Suprapubic skin (tissue), 4 donors: ENCODE data around the gene NPIPB2.

ENCODE experiments used
- CTCF ChIP-seq, 2 donors: fragments of 200-600 bp in 1 of 2; fragments of 450-650 bp in 1 of 2; sonication (generic) in 1 of 2; IDR thresholded peaks; one replicate each; pipeline ENCODE4 v1.5.1; 2016 to 2019; ENCODE audit warnings: antibody characterized with exemption in 2 of 2, mild to moderate bottlenecking in 1 of 2, moderate library complexity in 1 of 2
- EP300 ChIP-seq: sonication (generic); formaldehyde crosslinking; IDR thresholded peaks from one replicate; pipeline ENCODE4 v1.6.1; 2017; ENCODE audit warnings: antibody characterized with exemption
- POLR2A ChIP-seq, 2 donors: fragments of 450-650 bp; IDR thresholded peaks; one replicate each; pipeline ENCODE4 v1.6.1; 2017; ENCODE audit warnings: antibody characterized with exemption in 2 of 2, mild to moderate bottlenecking in 2 of 2, moderate library complexity in 2 of 2
- POLR2AphosphoS5 ChIP-seq, 3 donors: sonication (generic); formaldehyde crosslinking; IDR thresholded peaks; one replicate each; pipeline ENCODE4 v1.6.1; 2017; ENCODE audit warnings: antibody characterized with exemption in 3 of 3

GRCh38 chr16:11966173-11966572, 24.3 kb upstream of the NPIPB2 start:
- TF ChIP-seq CTCF (IDR thresholded peaks at IDR 0.05): no peak
- no peak for TF ChIP-seq EP300
- TF ChIP-seq POLR2A (IDR thresholded peaks at IDR 0.05): no peak
- no peak for TF ChIP-seq POLR2AphosphoS5 (IDR thresholded peaks at IDR 0.05)
